T-cell (primary cell): ENCODE measurements around the gene ZNF700. TPM values are rescaled to one million over a fixed set of nuclear protein-coding genes. Genes with fewer than 3 reads are reported as not detected.
A peak's percentile ranks its signal among the peaks of the same experiment; 100 is the strongest.

Experiments
- ATAC-seq, 4 experiments: fragments of 200-7000 bp in 3 of 4; fragments of 150-1000 bp in 1 of 4; cut with Tn5 transposase; replicated peaks in 1 of 4; 1 replicate in 3 of 4; 2 replicates in 1 of 4; pipeline ENCODE4 v1.10.0; 2021; ENCODE audit warnings: moderate library complexity in 3 of 4, mild to moderate bottlenecking in 2 of 4, moderate number of reproducible peaks in 1 of 4
- CTCF ChIA-PET, 2 donors: fragments of 300-600 bp; sonication (Branson Sonifier 250); formaldehyde crosslinking; loops; one replicate each; lab custom pipeline; 2022; ENCODE audit warnings: antibody characterized with exemption in 2 of 2; lab: Charles Lee
- POLR2A ChIA-PET, 2 donors: fragments of 300-600 bp; sonication (Branson Sonifier 250); formaldehyde crosslinking; loops; one replicate each; lab custom pipeline; 2022; ENCODE audit warnings: antibody characterized with exemption in 2 of 2; lab: Charles Lee
- DNase-seq, 35 experiments: peaks; one replicate each; pipeline versions ENCODE4 v3.0.0 to v3.0.0-alpha.2; 2013 to 2023
- H3K27ac ChIP-seq: one replicate; pipeline ENCODE4 v1.5.1; 2013; ENCODE audit warnings: low read length
- H3K27me3 ChIP-seq, 2 experiments: replicated peaks in 1 of 2; 1 replicate in 1 of 2; 2 replicates in 1 of 2; pipeline versions ENCODE4 v1.6.1 to v1.7.0; 2013; ENCODE audit warnings: low read length in 1 of 2, mixed read lengths in 1 of 2; ENCODE audit not compliant: control insufficient read depth in 2 of 2, insufficient read depth in 2 of 2; ENCODE audit errors: extremely low read depth in 1 of 2
- H3K36me3 ChIP-seq, 2 donors: 1 replicate in 1 of 2; 2 replicates in 1 of 2; pipeline versions ENCODE4 v1.6.1 to v1.7.0; 2013; ENCODE audit warnings: low read length in 1 of 2; ENCODE audit not compliant: control insufficient read depth in 2 of 2, insufficient read depth in 1 of 2; ENCODE audit errors: extremely low read depth in 1 of 2
- H3K4me1 ChIP-seq, 2 experiments: 1 replicate in 1 of 2; 2 replicates in 1 of 2; pipeline versions ENCODE4 v1.6.1 to v1.7.0; 2013; ENCODE audit warnings: low read length in 2 of 2, mixed read lengths in 1 of 2; ENCODE audit not compliant: insufficient read depth in 2 of 2, control insufficient read depth in 1 of 2; ENCODE audit errors: extremely low read depth in 1 of 2
- H3K4me3 ChIP-seq, 2 donors: 1 replicate in 1 of 2; 2 replicates in 1 of 2; pipeline versions ENCODE4 v1.5.1 to v1.7.0; 2013; ENCODE audit warnings: mild to moderate bottlenecking in 2 of 2, low read length in 1 of 2, moderate library complexity in 1 of 2; ENCODE audit not compliant: control insufficient read depth in 1 of 2; ENCODE audit errors: extremely low read depth in 1 of 2
- H3K9me3 ChIP-seq: 2 replicates; pipeline ENCODE4 v1.7.0; 2013
- H3K27ac Mint-ChIP-seq, 2 donors: one replicate each; pipeline ENCODE4 v1.8.0; 2020 to 2021; ENCODE audit warnings: mild to moderate bottlenecking in 2 of 2, mixed read lengths in 2 of 2
- H3K27me3 Mint-ChIP-seq, 2 donors: one replicate each; pipeline ENCODE4 v1.8.0; 2021 to 2022; ENCODE audit warnings: mixed read lengths in 2 of 2
- H3K36me3 Mint-ChIP-seq: one replicate; pipeline ENCODE4 v1.8.0; 2021; ENCODE audit warnings: mixed read lengths
- H3K4me1 Mint-ChIP-seq, 3 donors: one replicate each; pipeline ENCODE4 v1.8.0; 2020 to 2022; ENCODE audit warnings: mixed read lengths in 3 of 3, mild to moderate bottlenecking in 1 of 3
- H3K4me3 Mint-ChIP-seq, 3 donors: one replicate each; pipeline ENCODE4 v1.8.0; 2020 to 2022; ENCODE audit warnings: mild to moderate bottlenecking in 3 of 3, mixed read lengths in 3 of 3, moderate library complexity in 3 of 3
- H3K9me3 Mint-ChIP-seq, 3 donors: one replicate each; pipeline ENCODE4 v1.8.0; 2020 to 2022; ENCODE audit warnings: mixed read lengths in 3 of 3
- WGBS: methylation state at CpG from one replicate; pipeline ENCODE4 v1.1.5; 2013; ENCODE audit warnings: missing lambda C conversion rate; ENCODE audit not compliant: insufficient coverage; 5-methylcytosine and 5-hydroxymethylcytosine counted together
- total RNA-seq, 35 experiments: library from RNA in 6 of 35; stranded (reverse) in 6 of 35; fragments of 120-200 nt in 1 of 35; gene quantifications; one replicate each; pipeline versions ENCODE4 v1.2.1 to v1.2.4 and lab custom pipeline; 2013 to 2026

The ZNF700 gene
- total RNA-seq, 5 donors from 2014 or later (not counting 1 experiment from before 2014, with no cell fraction given): 17.2 to 19.7 (median 18.4) TPM

DNA sequence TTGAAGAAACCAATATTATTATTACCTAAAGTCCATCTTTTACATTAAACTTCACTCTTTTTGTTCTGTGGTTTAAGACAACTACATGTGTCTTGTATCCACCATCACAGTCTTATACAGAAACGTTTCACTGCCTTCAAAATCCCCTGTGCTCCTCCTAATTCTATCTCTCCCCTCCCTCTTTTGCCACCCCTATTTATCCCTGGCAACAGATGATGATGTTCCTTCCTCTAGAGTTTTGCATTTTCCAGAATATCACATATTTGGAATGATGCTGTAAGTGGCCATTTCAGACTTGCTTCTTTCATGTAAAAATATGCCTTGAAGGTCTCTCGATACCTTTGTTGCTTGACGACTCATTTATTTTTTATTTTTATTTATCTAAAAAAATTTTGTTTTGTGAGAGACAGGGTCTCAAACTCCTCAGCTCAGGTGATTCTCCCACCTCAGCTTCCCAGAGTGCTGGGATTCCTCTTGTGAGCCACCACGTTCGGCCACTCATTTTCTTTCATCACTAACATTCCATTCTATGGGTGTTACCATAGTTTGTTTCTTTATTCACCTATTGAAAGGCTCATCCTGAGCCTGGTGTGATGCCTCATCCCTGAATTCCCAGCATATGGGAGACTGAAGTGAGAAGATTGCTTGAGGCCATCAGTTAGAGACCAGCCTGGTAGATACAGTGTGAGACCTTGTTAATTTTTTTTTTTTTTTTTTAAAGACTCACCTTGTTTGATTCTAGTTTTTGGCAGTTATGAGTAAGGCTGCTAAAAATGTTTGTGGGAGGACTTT, 48.3 kb downstream of the ZNF700 start:
- WGBS: 60% methylated on average over 1 of the region's 5 CpGs
- POLR2A ChIA-PET: no interaction called here
- no peak for DNase-seq
- H3K4me1 Mint-ChIP-seq: no peaks in the 10 kb centered on the region
- CTCF ChIA-PET: no interaction called here
- no peaks in the 10 kb centered on the region for H3K27me3 Mint-ChIP-seq
- no peak overlapping the region for H3K27ac Mint-ChIP-seq
- H3K9me3 Mint-ChIP-seq: peaks cover under 1 to 24% (median 23%) of the 10 kb centered on the region in 3 donors
- Histone ChIP-seq H3K4me3 (no peak overlapping the region), H3K4me1 (no peaks in the 10 kb centered on the region), H3K27ac (no peak overlapping the region), H3K36me3 (peaks cover 0 to 15% of the 10 kb centered on the region in 2 donors), H3K27me3 (no peaks in the 10 kb centered on the region), H3K9me3 (peaks cover 1% of the 10 kb centered on the region)
- no peak for ATAC-seq
- H3K4me3 Mint-ChIP-seq: no peak overlapping the region
- peaks cover 47% of the 10 kb centered on the region for H3K36me3 Mint-ChIP-seq

DNA sequence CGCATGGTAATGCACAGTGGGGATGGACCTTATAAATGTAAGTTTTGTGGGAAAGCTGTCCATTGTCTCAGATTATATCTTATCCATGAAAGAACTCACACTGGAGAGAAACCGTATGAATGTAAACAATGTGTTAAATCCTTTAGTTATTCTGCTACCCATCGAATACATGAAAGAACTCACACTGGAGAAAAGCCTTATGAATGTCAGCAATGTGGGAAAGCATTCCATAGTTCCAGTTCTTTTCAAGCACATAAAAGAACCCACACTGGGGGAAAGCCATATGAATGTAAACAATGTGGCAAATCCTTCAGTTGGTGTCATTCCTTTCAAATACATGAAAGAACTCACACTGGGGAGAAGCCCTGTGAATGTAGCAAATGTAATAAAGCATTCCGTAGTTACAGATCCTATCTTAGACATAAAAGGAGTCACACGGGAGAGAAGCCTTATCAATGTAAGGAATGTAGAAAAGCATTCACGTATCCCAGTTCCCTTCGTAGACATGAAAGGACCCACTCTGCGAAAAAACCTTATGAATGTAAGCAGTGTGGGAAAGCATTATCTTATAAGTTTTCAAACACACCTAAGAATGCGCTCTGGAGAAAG, 53.7 kb downstream of the ZNF700 start:
- WGBS: no CpG with 5 or more reads among the region's 9 CpGs
- Histone ChIP-seq H3K27me3 (no peaks in the 10 kb centered on the region), H3K27ac (no peak overlapping the region), H3K9me3 (peaks cover 17% of the 10 kb centered on the region), H3K36me3 (peaks cover 0 to 20% of the 10 kb centered on the region in 2 donors), H3K4me3 (no peak overlapping the region), H3K4me1 (no peaks in the 10 kb centered on the region)
- DNase-seq (no peak), ATAC-seq (no peak)
- H3K9me3 Mint-ChIP-seq: peaks cover 7 to 48% (median 43%) of the 10 kb centered on the region in 3 donors
- peaks cover 50% of the 10 kb centered on the region for H3K36me3 Mint-ChIP-seq
- H3K27ac Mint-ChIP-seq: no peak overlapping the region
- ChIA-PET CTCF (no interaction called here), POLR2A (no interaction called here)
- no peaks in the 10 kb centered on the region for H3K27me3 Mint-ChIP-seq
- no peak overlapping the region for H3K4me3 Mint-ChIP-seq
- H3K4me1 Mint-ChIP-seq: no peaks in the 10 kb centered on the region

DNA sequence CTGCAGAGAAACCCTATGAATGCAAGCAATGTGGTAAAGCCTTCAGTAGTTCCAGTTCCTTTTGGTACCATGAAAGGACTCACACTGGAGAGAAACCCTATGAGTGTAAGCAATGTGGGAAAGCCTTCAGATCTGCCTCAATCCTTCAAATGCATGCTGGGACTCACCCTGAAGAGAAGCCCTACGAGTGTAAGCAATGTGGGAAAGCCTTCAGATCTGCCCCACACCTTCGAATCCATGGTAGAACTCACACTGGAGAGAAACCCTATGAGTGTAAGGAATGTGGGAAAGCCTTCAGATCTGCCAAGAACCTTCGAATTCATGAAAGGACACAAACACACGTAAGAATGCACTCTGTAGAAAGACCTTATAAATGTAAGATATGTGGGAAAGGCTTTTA, 54.6 kb downstream of the ZNF700 start:
- no peaks in the 10 kb centered on the region for H3K27me3 ChIP-seq
- peaks cover 45% of the 10 kb centered on the region for H3K36me3 Mint-ChIP-seq
- H3K4me1 ChIP-seq: no peaks in the 10 kb centered on the region
- H3K27me3 Mint-ChIP-seq: no peaks in the 10 kb centered on the region
- H3K4me1 Mint-ChIP-seq: no peaks in the 10 kb centered on the region
- peaks cover 0 to 20% of the 10 kb centered on the region in 2 donors for H3K36me3 ChIP-seq
- ChIA-PET CTCF (no interaction called here), POLR2A (no interaction called here)
- H3K4me3 Mint-ChIP-seq: no peak overlapping the region
- H3K27ac Mint-ChIP-seq: no peak overlapping the region
- H3K9me3 ChIP-seq: peaks cover 17% of the 10 kb centered on the region
- ATAC-seq: no peak
- no peak overlapping the region for H3K4me3 ChIP-seq
- peaks cover 7 to 48% (median 43%) of the 10 kb centered on the region in 3 donors for H3K9me3 Mint-ChIP-seq
- H3K27ac ChIP-seq: no peak overlapping the region
- WGBS: no CpG with 5 or more reads among the region's 4 CpGs
- no peak for DNase-seq

DNA sequence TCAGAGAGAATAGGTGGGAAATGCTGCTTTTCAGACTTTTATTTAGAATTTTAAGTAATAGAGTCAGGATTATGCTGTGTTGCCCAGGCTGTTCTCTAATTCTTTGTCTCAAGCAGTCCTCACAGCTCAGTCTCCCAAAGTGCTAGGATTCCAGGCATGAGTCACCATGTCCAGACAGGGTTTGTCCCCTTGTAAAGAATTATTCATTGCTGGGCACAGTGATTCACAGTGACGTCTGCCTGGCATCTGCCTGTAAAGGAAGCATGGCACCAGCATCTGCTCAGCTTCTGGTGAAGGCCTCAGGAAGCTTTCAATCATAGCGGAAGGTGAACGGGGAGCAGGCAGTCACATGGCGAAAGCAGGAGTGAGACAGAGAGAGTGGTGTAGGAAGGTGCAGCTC, 57.6 kb downstream of the ZNF700 start:
- no peak overlapping the region for H3K27ac ChIP-seq
- ChIA-PET POLR2A (no interaction called here), CTCF (no interaction called here)
- Mint-ChIP-seq H3K27ac (no peak overlapping the region), H3K27me3 (no peaks in the 10 kb centered on the region), H3K36me3 (peaks cover 29% of the 10 kb centered on the region), H3K4me1 (peaks cover 0 to 4% (median 3%) of the 10 kb centered on the region in 3 donors), H3K9me3 (peaks cover 7 to 31% (median 29%) of the 10 kb centered on the region in 3 donors), H3K4me3 (no peak overlapping the region)
- DNase-seq (no peak), ATAC-seq (no peak)
- H3K36me3 ChIP-seq: peaks cover 0 to 14% of the 10 kb centered on the region in 2 donors
- 50% methylated on average over 1 of the region's 4 CpGs for WGBS
- peaks cover 0 to 5% of the 10 kb centered on the region in 2 experiments for H3K4me1 ChIP-seq
- H3K27me3 ChIP-seq: no peaks in the 10 kb centered on the region
- no peak overlapping the region for H3K4me3 ChIP-seq
- peaks cover 17% of the 10 kb centered on the region for H3K9me3 ChIP-seq

DNA sequence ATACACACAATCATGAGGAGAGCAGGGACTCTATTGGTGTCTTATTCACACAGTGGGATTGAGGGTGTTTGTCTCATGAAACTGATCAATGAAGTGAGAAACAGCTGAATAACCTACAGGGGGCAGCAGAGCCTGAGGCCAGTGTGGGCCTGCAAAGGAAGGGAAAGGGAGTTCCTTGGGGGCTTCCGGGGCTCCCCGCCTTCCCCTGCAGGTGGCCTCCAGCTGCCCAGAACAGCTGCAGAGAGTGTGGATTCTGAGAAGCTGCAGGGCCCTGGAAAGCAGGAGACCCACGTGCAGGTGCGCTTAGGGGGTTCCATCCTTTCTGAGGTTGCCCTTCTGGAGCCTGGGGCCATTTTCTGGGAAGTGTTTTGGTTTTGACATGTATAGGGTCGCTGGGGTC, 60.1 kb downstream of the ZNF700 start:
- ChIA-PET POLR2A (no interaction called here), CTCF (interaction anchor here in 1 of 2 donors (0.7 to 0.9 kb wide), 2 partner anchors 51 to 107 kb away, joined by 3 to 5 read pairs; no protein-coding TSS in a partner anchor)
- H3K36me3 Mint-ChIP-seq: peaks cover 4% of the 10 kb centered on the region
- no peak overlapping the region for H3K4me3 Mint-ChIP-seq
- ATAC-seq: no peak
- WGBS: 45% methylated on average over 4 of the region's 5 CpGs
- no peak overlapping the region for H3K4me3 ChIP-seq
- no peaks in the 10 kb centered on the region for H3K36me3 ChIP-seq
- no peak overlapping the region for H3K27ac ChIP-seq
- no peak overlapping the region for H3K27ac Mint-ChIP-seq
- H3K27me3 Mint-ChIP-seq: no peaks in the 10 kb centered on the region
- peaks cover 2 to 17% of the 10 kb centered on the region in 2 experiments for H3K4me1 ChIP-seq
- peaks cover 10 to 16% (median 12%) of the 10 kb centered on the region in 3 donors for H3K4me1 Mint-ChIP-seq
- peaks cover 10% of the 10 kb centered on the region for H3K9me3 ChIP-seq
- H3K27me3 ChIP-seq: no peaks in the 10 kb centered on the region
- DNase-seq: peak in 1 of 35 experiments; percentile 31
- H3K9me3 Mint-ChIP-seq: peaks cover 0 to 9% (median 6%) of the 10 kb centered on the region in 3 donors

DNA sequence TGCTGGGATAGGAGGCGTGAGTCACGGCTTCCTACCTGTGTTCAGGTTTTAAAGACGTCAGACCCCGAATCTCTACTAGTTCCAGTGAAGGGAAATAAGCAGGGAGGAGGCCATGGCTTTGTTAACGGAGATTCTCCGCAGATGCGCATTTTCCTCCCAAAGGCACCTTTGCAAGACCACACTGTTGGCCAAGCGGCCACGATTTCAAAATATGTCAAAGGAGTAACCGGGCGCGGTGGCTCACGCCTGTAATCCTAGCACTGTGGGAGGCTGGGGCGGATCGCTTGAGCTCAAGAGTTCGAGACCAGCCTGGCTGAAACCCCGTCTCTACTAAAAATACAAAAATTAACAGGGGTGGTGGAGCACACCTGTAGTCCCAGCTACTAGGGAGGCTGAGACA, 61.8 kb downstream of the ZNF700 start:
- Mint-ChIP-seq H3K4me3 (peak overlapping the region; percentile 17 to 97 (median 93)), H3K4me1 (peaks cover 21 to 29% (median 26%) of the 10 kb centered on the region in 3 donors), H3K9me3 (peaks cover 0 to 5% (median 4%) of the 10 kb centered on the region in 3 donors), H3K27ac (peak overlapping the region in 1 of 2 donors; percentile 94), H3K36me3 (peaks cover 4% of the 10 kb centered on the region), H3K27me3 (no peaks in the 10 kb centered on the region)
- Histone ChIP-seq H3K4me3 (no peak overlapping the region), H3K36me3 (no peaks in the 10 kb centered on the region), H3K27me3 (no peaks in the 10 kb centered on the region), H3K9me3 (peaks cover 3% of the 10 kb centered on the region), H3K27ac (no peak overlapping the region), H3K4me1 (peaks cover 6 to 21% of the 10 kb centered on the region in 2 experiments)
- POLR2A ChIA-PET: no interaction called here
- WGBS: 97% methylated on average over 4 of the region's 17 CpGs
- ATAC-seq (no peak), DNase-seq (no peak)
- CTCF ChIA-PET: interaction anchor here (0.7 to 5.7 kb wide), 5 partner anchors 23 to 458 kb away, joined by 3 to 70 read pairs (median 7); partner anchors contain the start of genes ZNF69 (in 1 of the 2) and ZNF700 (in 1 of the 2)
